ENCODE results near the gene RNF38. TPM values are rescaled to one million over a fixed set of nuclear protein-coding genes. Genes with fewer than 3 reads are reported as not detected.
"Not testable (repeated sequence)": the region's sequence is repeated elsewhere in the genome, so short reads cannot be mapped to it uniquely, and the experiment has no call there.

The RNF38 gene
- total RNA-seq, 1 donor from 2014 or later: 39.6 TPM

DNA sequence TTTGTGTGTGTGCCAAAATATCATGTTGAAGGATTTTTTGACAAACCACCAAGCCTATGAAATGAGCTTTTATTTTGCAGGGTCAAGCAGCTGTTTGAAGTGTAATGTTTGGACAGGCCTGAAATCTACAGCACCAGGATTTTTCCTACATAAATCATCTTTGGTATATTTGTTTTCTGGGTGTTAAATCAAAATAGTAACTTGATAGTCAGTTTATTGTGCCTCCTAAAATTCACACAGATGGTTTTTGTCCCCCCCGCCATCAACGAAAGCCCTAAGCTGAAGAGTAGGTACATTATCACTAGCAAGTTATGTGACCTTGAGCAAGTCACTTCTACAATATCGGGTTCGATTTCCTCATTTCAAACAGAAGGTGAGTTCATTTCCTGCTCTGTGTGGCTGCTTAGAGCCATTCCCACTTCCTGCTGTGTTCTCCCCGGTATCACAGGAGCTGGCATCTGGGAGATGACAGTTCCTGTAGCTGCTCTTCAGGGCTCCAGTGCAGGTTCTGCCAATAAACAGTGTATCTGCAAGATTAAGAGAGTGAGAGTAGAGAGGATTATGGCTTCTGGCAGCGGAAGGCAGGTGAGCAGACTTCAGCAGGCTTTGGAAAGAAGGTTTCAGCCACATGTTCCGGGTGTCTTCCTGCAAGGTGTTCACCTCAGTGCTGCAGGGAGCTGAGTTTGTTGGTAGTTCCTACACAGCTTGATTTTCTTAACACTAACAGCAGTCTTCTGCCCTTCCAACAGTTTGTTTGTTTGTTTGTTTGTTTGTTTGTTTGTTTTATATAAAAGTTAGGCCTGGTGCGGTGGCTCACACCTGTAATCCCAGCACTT is 93.4 kb downstream of the RNF38 start:
- FAIRE-seq: no peak
- no peaks in the 10 kb centered on the region for H3K27me3 ChIP-seq (ENCODE audit: insufficient read depth, low read length)
- H2AFZ ChIP-seq (ENCODE audit: low read depth, low read length): no peak overlapping the region

DNA sequence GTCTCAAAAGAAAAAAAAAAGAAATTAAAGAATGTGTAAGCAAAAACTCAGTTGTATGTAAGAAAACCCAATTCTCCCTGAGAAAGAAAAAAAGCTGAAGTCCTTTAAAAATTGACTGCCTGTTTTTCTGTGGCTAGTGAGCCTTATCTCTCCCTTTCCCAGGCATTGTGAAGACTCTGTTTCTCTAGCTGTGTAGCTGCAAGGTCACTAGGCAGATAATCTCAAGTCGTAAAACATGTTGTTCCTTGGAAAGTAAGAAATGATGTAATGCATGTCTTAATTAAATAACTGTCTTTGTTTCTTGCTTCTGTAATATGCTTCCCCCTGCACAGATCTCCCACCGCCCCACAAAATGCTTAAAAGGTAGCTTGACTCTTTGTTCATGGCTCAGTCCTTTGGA is 95.7 kb downstream of the RNF38 start:
- not testable (repeated sequence) for H3K27ac ChIP-seq (ENCODE audit: low read depth, low read length); H4K20me1 ChIP-seq (ENCODE audit: insufficient read depth, low read length); H2AFZ ChIP-seq (ENCODE audit: low read depth, low read length); H3K4me1 ChIP-seq (ENCODE audit: insufficient read depth, low read length); H3K4me3 Mint-ChIP-seq (ENCODE audit: unreplicated experiment); H3K4me3 ChIP-seq (ENCODE audit: insufficient read depth, low read depth, low read length); H3K27me3 Mint-ChIP-seq (ENCODE audit: low read depth, unreplicated experiment); H3K79me2 ChIP-seq (ENCODE audit: insufficient read depth, low read length); H3K9ac ChIP-seq (ENCODE audit: low read length); H3K36me3 Mint-ChIP-seq (ENCODE audit: low read depth, unreplicated experiment); DNase-seq (ENCODE audit: low read depth); H3K9me3 Mint-ChIP-seq (ENCODE audit: unreplicated experiment); H3K9me3 ChIP-seq (ENCODE audit: insufficient read depth, low read depth, low read length); FAIRE-seq; H3K36me3 ChIP-seq (ENCODE audit: insufficient read depth, low read length); H3K27ac Mint-ChIP-seq (ENCODE audit: unreplicated experiment); H3K27me3 ChIP-seq (ENCODE audit: insufficient read depth, low read length); H3K4me2 ChIP-seq (ENCODE audit: low read length); H3K4me1 Mint-ChIP-seq (ENCODE audit: low read depth, unreplicated experiment)

More for the DNA sequence above, 93.4 kb downstream of the RNF38 start:
- Mint-ChIP-seq H3K36me3 (ENCODE audit: low read depth, unreplicated experiment) (peaks cover 4% of the 10 kb centered on the region), H3K27ac (ENCODE audit: unreplicated experiment) (no peak overlapping the region), H3K9me3 (ENCODE audit: unreplicated experiment) (no peaks in the 10 kb centered on the region), H3K4me1 (ENCODE audit: low read depth, unreplicated experiment) (peaks cover 4% of the 10 kb centered on the region), H3K27me3 (ENCODE audit: low read depth, unreplicated experiment) (no peaks in the 10 kb centered on the region), H3K4me3 (ENCODE audit: unreplicated experiment) (no peak overlapping the region)
- H3K9ac ChIP-seq (ENCODE audit: low read length): no peak overlapping the region
- no peak for DNase-seq (ENCODE audit: low read depth)
- H3K4me2 ChIP-seq (ENCODE audit: low read length): peak overlapping the region; percentile 17
- TF ChIP-seq, protein P1, sequence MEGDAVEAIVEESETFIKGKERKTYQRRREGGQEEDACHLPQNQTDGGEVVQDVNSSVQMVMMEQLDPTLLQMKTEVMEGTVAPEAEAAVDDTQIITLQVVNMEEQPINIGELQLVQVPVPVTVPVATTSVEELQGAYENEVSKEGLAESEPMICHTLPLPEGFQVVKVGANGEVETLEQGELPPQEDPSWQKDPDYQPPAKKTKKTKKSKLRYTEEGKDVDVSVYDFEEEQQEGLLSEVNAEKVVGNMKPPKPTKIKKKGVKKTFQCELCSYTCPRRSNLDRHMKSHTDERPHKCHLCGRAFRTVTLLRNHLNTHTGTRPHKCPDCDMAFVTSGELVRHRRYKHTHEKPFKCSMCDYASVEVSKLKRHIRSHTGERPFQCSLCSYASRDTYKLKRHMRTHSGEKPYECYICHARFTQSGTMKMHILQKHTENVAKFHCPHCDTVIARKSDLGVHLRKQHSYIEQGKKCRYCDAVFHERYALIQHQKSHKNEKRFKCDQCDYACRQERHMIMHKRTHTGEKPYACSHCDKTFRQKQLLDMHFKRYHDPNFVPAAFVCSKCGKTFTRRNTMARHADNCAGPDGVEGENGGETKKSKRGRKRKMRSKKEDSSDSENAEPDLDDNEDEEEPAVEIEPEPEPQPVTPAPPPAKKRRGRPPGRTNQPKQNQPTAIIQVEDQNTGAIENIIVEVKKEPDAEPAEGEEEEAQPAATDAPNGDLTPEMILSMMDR (IDR thresholded peaks at IDR 0.05; ENCODE audit: insufficient read depth, low read depth, low read length): no peak
- TF ChIP-seq EZH2 (IDR thresholded peaks at IDR 0.05; ENCODE audit: insufficient read depth, low read length): no peak
- no peaks in the 10 kb centered on the region for H3K36me3 ChIP-seq (ENCODE audit: insufficient read depth, low read length)
- H3K4me1 ChIP-seq (ENCODE audit: insufficient read depth, low read length): peaks cover 3% of the 10 kb centered on the region
- H3K79me2 ChIP-seq (ENCODE audit: insufficient read depth, low read length): no peaks in the 10 kb centered on the region
- no peak overlapping the region for H3K4me3 ChIP-seq (ENCODE audit: insufficient read depth, low read depth, low read length)
- no peaks in the 10 kb centered on the region for H3K9me3 ChIP-seq (ENCODE audit: insufficient read depth, low read depth, low read length)
- H3K27ac ChIP-seq (ENCODE audit: low read depth, low read length): no peak overlapping the region
- no peaks in the 10 kb centered on the region for H4K20me1 ChIP-seq (ENCODE audit: insufficient read depth, low read length)

DNA sequence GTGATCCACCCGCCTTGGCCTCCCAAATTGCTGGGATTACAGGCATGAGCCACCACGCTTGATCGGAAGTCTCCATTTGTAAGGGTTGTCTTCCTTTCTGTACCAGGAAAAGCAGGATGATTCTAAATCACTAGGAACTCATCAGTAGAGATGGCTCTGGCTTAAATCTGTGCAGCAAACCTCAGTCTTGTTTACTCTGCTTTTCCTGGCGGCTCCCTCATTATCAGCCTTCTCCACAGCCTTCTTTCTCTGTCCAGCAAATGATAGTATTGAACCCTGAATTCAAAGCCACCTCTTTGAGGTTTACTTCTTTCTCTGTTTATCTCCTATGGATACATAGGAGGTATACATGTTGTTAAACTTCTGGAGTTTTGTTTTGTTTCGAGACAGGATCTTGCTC is 98.8 kb downstream of the RNF38 start:
- H3K27me3 Mint-ChIP-seq (ENCODE audit: low read depth, unreplicated experiment): peaks cover 3% of the 10 kb centered on the region
- H3K27ac Mint-ChIP-seq (ENCODE audit: unreplicated experiment): no peak overlapping the region
- H3K4me3 Mint-ChIP-seq (ENCODE audit: unreplicated experiment): no peak overlapping the region

More for the DNA sequence above, 98.8 kb downstream of the RNF38 start:
- no peak for DNase-seq (ENCODE audit: low read depth)
- no peak overlapping the region for H2AFZ ChIP-seq (ENCODE audit: low read depth, low read length)
- H3K4me2 ChIP-seq (ENCODE audit: low read length): no peak overlapping the region
- no peak for FAIRE-seq
- Mint-ChIP-seq H3K36me3 (ENCODE audit: low read depth, unreplicated experiment) (no peaks in the 10 kb centered on the region), H3K9me3 (ENCODE audit: unreplicated experiment) (no peaks in the 10 kb centered on the region), H3K4me1 (ENCODE audit: low read depth, unreplicated experiment) (peaks cover 11% of the 10 kb centered on the region)
- H3K27me3 ChIP-seq (ENCODE audit: insufficient read depth, low read length): no peaks in the 10 kb centered on the region
- no peak overlapping the region for H3K4me3 ChIP-seq (ENCODE audit: insufficient read depth, low read depth, low read length)
- no peaks in the 10 kb centered on the region for H4K20me1 ChIP-seq (ENCODE audit: insufficient read depth, low read length)
- H3K4me1 ChIP-seq (ENCODE audit: insufficient read depth, low read length): no peaks in the 10 kb centered on the region
- H3K36me3 ChIP-seq (ENCODE audit: insufficient read depth, low read length): no peaks in the 10 kb centered on the region
- TF ChIP-seq EZH2 (IDR thresholded peaks at IDR 0.05; ENCODE audit: insufficient read depth, low read length): no peak
- TF ChIP-seq, protein P1 (IDR thresholded peaks at IDR 0.05; ENCODE audit: insufficient read depth, low read depth, low read length): no peak
- no peak overlapping the region for H3K9ac ChIP-seq (ENCODE audit: low read length)
- no peaks in the 10 kb centered on the region for H3K79me2 ChIP-seq (ENCODE audit: insufficient read depth, low read length)
- H3K27ac ChIP-seq (ENCODE audit: low read depth, low read length): no peak overlapping the region
- H3K9me3 ChIP-seq (ENCODE audit: insufficient read depth, low read depth, low read length): no peaks in the 10 kb centered on the region
